Stimulated activated CD8-positive, alpha-beta memory T cell treated with anti-CD3 and anti-CD28 coated beads, Interleukin-7, amount 100 ng/mL, for 48 hours (primary cell): ENCODE results near the gene HS2ST1.
"Not testable (repeated sequence)": the region's sequence is repeated elsewhere in the genome, so short reads cannot be mapped to it uniquely, and the experiment has no call there.

ENCODE experiments used
- DNase-seq, 2 donors: peaks; one replicate each; pipeline ENCODE4 v3.0.0-alpha.2; 2020; ENCODE audit warnings: low read depth in 1 of 2; ENCODE audit errors: extremely low read depth in 1 of 2

The HS2ST1 gene

GRCh38 chr1:86965012-86965826 lies 50.8 kb downstream of the HS2ST1 start:
- DNase-seq: no peak

GRCh38 chr1:86965827-86966182 lies 51.4 kb downstream of the HS2ST1 start:
- no peak for DNase-seq

GRCh38 chr1:86970938-86971337 lies 56.5 kb downstream of the HS2ST1 start:
- no peak for DNase-seq

- DNase-seq: no peak
Measured at GRCh38 chr1:86971778-86972177, 57.3 kb downstream of the HS2ST1 start.

- DNase-seq: no peak
Measured at GRCh38 chr1:86972262-86972661, 57.8 kb downstream of the HS2ST1 start.

GRCh38 chr1:86975993-86976550 lies 61.6 kb downstream of the HS2ST1 start:
- no peak for DNase-seq

GRCh38 chr1:86976664-86977063 lies 62.2 kb downstream of the HS2ST1 start:
- no peak for DNase-seq

GRCh38 chr1:86981482-86982213 lies 67.2 kb downstream of the HS2ST1 start:
- DNase-seq: no peak

GRCh38 chr1:86983677-86984076 lies 69.2 kb downstream of the HS2ST1 start:
- DNase-seq: not testable (repeated sequence)

GRCh38 chr1:86987446-86987845 lies 73.0 kb downstream of the HS2ST1 start:
- DNase-seq: no peak

GRCh38 chr1:86988835-86989234 lies 74.4 kb downstream of the HS2ST1 start:
- DNase-seq: no peak

- not testable (repeated sequence) for DNase-seq
Measured at GRCh38 chr1:86989690-86990089, 75.3 kb downstream of the HS2ST1 start.

- DNase-seq: no peak
Measured at GRCh38 chr1:86990826-86991225, 76.4 kb downstream of the HS2ST1 start.

GRCh38 chr1:86991549-86992186 lies 77.2 kb downstream of the HS2ST1 start:
- no peak for DNase-seq

GRCh38 chr1:86992861-86993260 lies 78.4 kb downstream of the HS2ST1 start:
- no peak for DNase-seq

GRCh38 chr1:86993269-86993985 lies 79.0 kb downstream of the HS2ST1 start:
- no peak for DNase-seq

GRCh38 chr1:86994061-86994460 lies 79.6 kb downstream of the HS2ST1 start:
- no peak for DNase-seq

- DNase-seq: no peak
Measured at GRCh38 chr1:86997538-86997937, 83.1 kb downstream of the HS2ST1 start.

GRCh38 chr1:86998280-86998679 lies 83.8 kb downstream of the HS2ST1 start:
- no peak for DNase-seq

GRCh38 chr1:86998727-86999126 lies 84.3 kb downstream of the HS2ST1 start:
- DNase-seq: no peak

GRCh38 chr1:87000460-87000859 lies 86.0 kb downstream of the HS2ST1 start:
- DNase-seq: no peak
